ENCODE data around the gene KCNJ1. TPM values are rescaled to one million over a fixed set of nuclear protein-coding genes. Genes with fewer than 3 reads are reported as not detected.

The KCNJ1 gene
- total RNA-seq: not detected

DNA sequence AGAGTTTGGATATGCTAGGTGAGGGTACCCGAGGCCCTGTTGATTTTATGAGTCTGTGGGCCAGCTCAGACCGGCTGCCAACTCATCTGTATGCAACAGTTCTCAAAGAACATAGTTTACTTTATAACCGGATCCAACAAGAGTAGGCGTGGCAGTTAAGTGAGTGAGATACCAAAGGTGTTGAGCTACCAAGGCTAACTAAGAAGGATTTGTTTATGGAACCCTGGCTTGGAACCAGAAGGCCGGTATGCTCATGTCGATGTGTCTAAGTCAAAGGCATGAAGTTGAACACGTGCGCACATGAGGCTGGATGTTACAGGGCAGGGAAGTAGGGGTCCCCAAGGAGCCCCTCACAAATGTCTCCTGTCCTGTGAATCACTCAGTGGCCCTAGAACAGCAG, at the start of gene KCNJ1:
Gene KCNJ1 (minus strand): TSS at position 20 of the 400 bp plus-strand sequence. CDS start 27,053 bp downstream, outside the sequence.
- H3K36me3 ChIP-seq: no peaks in the 10 kb centered on the region
- no peaks in the 10 kb centered on the region for H3K9me3 ChIP-seq
- peaks cover 0 to 15% (median 0%) of the 10 kb centered on the region in 4 donors for H3K27me3 ChIP-seq
- intact Hi-C loops (cut with DNase I): no loop called here
- 80% methylated on average over 8 of the region's 8 CpGs for WGBS
- H3K4me1 ChIP-seq: no peaks in the 10 kb centered on the region
- no peak within 1 kb of the TSS for H3K27ac ChIP-seq (replicated peaks in 1 of 4)
- no peak within 1 kb of the TSS for H3K4me3 ChIP-seq
- no peak for DNase-seq (ENCODE audit: extremely low spot score)
- TF ChIP-seq EP300 (IDR thresholded peaks at IDR 0.05) (no peak), POLR2A (IDR thresholded peaks at IDR 0.05; ENCODE audit: low read depth) (no peak), POLR2AphosphoS5 (IDR thresholded peaks at IDR 0.05) (no peak)
- TF ChIP-seq, protein P1, sequence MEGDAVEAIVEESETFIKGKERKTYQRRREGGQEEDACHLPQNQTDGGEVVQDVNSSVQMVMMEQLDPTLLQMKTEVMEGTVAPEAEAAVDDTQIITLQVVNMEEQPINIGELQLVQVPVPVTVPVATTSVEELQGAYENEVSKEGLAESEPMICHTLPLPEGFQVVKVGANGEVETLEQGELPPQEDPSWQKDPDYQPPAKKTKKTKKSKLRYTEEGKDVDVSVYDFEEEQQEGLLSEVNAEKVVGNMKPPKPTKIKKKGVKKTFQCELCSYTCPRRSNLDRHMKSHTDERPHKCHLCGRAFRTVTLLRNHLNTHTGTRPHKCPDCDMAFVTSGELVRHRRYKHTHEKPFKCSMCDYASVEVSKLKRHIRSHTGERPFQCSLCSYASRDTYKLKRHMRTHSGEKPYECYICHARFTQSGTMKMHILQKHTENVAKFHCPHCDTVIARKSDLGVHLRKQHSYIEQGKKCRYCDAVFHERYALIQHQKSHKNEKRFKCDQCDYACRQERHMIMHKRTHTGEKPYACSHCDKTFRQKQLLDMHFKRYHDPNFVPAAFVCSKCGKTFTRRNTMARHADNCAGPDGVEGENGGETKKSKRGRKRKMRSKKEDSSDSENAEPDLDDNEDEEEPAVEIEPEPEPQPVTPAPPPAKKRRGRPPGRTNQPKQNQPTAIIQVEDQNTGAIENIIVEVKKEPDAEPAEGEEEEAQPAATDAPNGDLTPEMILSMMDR (IDR thresholded peaks at IDR 0.05): no peak

DNA sequence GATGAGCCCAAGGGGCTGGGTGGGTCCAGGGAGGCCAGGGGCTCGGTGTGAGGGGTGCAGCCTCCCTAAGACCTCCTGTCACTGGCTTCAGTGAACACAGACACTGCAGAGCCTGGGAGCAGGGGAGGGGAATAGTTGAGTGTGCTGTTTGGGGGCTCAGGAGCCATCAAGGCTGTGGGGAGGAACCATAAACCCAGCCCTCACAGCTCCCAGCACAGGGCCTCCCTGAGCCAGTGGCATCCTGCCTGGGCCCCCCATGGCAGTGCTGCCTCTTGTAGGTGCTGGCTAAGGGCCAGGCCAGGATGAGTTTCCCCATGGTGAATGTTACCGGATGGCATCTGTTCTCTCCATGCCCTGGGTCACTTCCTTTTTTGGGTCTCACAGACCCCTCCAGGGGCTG, 49.6 kb upstream of the KCNJ1 start:
- WGBS: 90% methylated on average over 2 of the region's 2 CpGs
- no peaks in the 10 kb centered on the region for H3K9me3 ChIP-seq
- TF ChIP-seq, protein P1 (IDR thresholded peaks at IDR 0.05): no peak
- no peak for TF ChIP-seq EP300 (IDR thresholded peaks at IDR 0.05)
- no peak for TF ChIP-seq POLR2A (IDR thresholded peaks at IDR 0.05; ENCODE audit: low read depth)
- H3K36me3 ChIP-seq: no peaks in the 10 kb centered on the region
- intact Hi-C loops (cut with DNase I): no loop called here
- no peak overlapping the region for H3K4me3 ChIP-seq
- no peak for DNase-seq (ENCODE audit: extremely low spot score)
- H3K27ac ChIP-seq (replicated peaks in 1 of 4): no peak overlapping the region
- peaks cover 0 to 11% (median 0%) of the 10 kb centered on the region in 4 donors for H3K27me3 ChIP-seq
- H3K4me1 ChIP-seq: peaks cover 0 to 6% (median 0%) of the 10 kb centered on the region in 4 donors

DNA sequence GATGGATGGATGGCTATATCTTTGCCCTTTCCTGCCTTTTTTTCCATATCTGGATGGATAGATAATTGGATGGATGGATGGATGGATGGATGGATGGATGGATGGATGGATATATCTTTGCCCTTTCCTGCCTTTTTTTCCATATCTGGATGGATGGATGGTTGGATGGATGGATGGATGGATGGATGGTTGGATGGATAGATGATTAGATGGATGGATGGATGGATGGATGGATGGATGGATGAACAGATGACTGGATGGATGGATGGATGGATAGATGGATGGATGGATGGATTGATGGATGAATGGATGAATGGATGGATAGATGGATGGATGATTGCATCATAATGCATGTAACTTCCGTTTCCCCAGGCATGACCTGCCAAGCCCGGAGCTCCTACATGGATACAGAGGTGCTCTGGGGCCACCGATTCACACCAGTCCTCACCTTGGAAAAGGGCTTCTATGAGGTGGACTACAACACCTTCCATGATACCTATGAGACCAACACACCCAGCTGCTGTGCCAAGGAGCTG, 49.0 kb upstream of the KCNJ1 start:
- Histone ChIP-seq H3K4me1 (peaks cover 0 to 6% (median 0%) of the 10 kb centered on the region in 4 donors), H3K9me3 (no peaks in the 10 kb centered on the region), H3K27me3 (peaks cover 0 to 16% (median 0%) of the 10 kb centered on the region in 4 donors), H3K27ac (replicated peaks in 1 of 4) (no peak overlapping the region), H3K4me3 (no peak overlapping the region), H3K36me3 (no peaks in the 10 kb centered on the region)
- TF ChIP-seq, protein P1 (IDR thresholded peaks at IDR 0.05): no peak
- no peak for TF ChIP-seq EP300 (IDR thresholded peaks at IDR 0.05)
- no peak for TF ChIP-seq POLR2AphosphoS5 (IDR thresholded peaks at IDR 0.05)
- no peak for TF ChIP-seq POLR2A (IDR thresholded peaks at IDR 0.05; ENCODE audit: low read depth)
- WGBS: 63% methylated on average over 3 of the region's 3 CpGs
- no peak for DNase-seq (ENCODE audit: extremely low spot score)
- intact Hi-C loops (cut with DNase I): no loop called here

DNA sequence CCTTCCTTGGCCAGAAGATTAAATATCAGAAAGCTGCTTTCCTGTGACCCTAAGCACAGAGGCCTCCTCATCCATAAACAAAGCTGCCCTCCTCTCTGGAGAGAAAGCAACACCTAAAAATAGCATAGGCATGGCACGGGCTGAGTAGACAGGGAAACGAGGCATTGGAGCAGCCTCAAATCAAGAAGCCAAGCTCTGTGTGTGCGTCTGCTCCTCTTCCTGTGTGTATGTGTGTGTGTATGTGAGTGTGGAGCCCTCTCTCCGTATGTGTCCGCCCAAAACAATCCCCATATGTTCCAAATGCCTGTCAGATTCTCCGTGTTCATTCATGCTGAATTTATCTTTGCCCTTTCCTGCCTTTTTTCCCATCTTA, 48.0 kb upstream of the KCNJ1 start:
- Histone ChIP-seq H3K4me1 (peaks cover 0 to 6% (median 0%) of the 10 kb centered on the region in 4 donors), H3K27ac (replicated peaks in 1 of 4) (no peak overlapping the region), H3K9me3 (no peaks in the 10 kb centered on the region), H3K36me3 (no peaks in the 10 kb centered on the region), H3K4me3 (no peak overlapping the region), H3K27me3 (peaks cover 0 to 17% (median 0%) of the 10 kb centered on the region in 4 donors)
- no peak for DNase-seq (ENCODE audit: extremely low spot score)
- 59% methylated on average over 6 of the region's 6 CpGs for WGBS
- intact Hi-C loops (cut with DNase I): no loop called here
- TF ChIP-seq POLR2AphosphoS5 (IDR thresholded peaks at IDR 0.05) (no peak), EP300 (IDR thresholded peaks at IDR 0.05) (no peak), POLR2A (IDR thresholded peaks at IDR 0.05; ENCODE audit: low read depth) (no peak)
- TF ChIP-seq, protein P1 (IDR thresholded peaks at IDR 0.05): no peak
